Hepatocyte (in vitro differentiated cells): ENCODE data around the gene GPNMB.

Experiments
- CTCF ChIP-seq: fragments of 200-600 bp; sonication (generic); IDR thresholded peaks from 2 replicates; pipeline ENCODE4 v1.5.1; 2016; ENCODE audit warnings: antibody characterized with exemption, mild to moderate bottlenecking; ENCODE audit not compliant: poor library complexity
- EZH2 ChIP-seq: fragments of 200-600 bp; sonication (generic); IDR thresholded peaks from 2 replicates; pipeline ENCODE4 v1.6.1; 2016; ENCODE audit warnings: antibody characterized with exemption, mild to moderate bottlenecking, borderline replicate concordance

- no peak for TF ChIP-seq CTCF
- TF ChIP-seq EZH2: no peak
These were observed 20.3 kb downstream of the GPNMB start for GRCh38 chr7:23266918-23267317.
